ENCODE data around the gene FCRLA.

The FCRLA gene

DNA sequence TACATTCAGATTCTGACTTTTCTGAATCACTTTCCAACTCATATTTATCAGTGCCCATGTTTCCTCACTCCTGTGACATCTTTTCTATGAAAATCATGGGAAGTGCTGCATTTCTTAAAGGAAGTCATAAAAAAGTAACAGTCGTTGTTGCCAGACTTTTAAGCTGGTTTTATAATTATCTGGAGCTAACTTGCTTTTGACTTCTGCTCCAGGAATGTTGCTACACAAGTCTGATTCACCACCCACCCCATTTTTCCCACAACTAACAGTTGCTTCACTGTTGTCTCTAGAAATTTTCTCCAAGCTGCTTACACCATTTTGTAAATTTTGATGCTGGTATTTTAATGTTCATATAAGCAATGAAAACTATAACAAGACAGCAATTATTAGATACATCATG lies 26.5 kb downstream of the FCRLA start:
- peak; percentile 94 for DNase-seq (ENCODE audit: low read depth)

DNA sequence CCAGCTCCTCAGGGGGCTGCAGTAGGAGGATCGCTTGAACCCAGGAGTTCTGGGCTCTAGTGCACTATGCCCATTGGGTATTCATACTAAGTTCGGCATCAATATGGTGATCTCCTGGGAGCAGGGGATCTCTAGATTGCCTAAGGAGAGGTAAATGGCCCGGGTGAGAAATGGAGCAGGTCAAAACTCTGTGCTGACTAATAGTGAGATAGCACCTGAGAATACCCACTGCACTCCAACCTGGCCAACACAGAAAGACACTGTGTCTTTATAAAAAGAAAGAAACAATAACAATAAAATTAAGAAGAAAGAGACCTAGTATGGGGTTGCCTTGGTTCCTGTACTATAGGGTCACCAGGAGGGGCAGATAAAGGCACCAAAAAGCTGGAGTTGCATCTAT lies 28.8 kb downstream of the FCRLA start:
- no peak for DNase-seq (ENCODE audit: low read depth)

GRCh38 chr1:161736335-161736969 lies 29.4 kb downstream of the FCRLA start:
- DNase-seq (ENCODE audit: low read depth) = no peak

DNA sequence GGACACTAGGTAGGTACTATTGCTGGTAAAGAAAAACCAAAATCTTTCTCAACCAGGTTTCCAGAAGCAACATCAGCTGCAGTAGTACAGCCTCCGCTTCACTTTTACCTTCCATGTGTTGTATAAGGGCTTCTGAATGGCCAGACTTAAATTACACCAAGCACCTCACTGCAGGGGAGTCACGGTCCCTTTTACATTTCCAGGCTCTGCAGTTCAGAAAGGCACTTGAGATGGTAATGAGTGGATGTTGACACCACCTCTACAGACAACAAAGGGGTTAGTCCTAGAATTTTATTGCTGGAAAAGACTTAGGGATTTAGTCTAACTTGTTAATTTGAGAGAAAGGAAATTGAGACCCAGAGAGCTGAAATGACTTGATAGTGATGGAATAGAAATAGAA lies 30.6 kb downstream of the FCRLA start:
- DNase-seq (ENCODE audit: low read depth) = no peak

DNA sequence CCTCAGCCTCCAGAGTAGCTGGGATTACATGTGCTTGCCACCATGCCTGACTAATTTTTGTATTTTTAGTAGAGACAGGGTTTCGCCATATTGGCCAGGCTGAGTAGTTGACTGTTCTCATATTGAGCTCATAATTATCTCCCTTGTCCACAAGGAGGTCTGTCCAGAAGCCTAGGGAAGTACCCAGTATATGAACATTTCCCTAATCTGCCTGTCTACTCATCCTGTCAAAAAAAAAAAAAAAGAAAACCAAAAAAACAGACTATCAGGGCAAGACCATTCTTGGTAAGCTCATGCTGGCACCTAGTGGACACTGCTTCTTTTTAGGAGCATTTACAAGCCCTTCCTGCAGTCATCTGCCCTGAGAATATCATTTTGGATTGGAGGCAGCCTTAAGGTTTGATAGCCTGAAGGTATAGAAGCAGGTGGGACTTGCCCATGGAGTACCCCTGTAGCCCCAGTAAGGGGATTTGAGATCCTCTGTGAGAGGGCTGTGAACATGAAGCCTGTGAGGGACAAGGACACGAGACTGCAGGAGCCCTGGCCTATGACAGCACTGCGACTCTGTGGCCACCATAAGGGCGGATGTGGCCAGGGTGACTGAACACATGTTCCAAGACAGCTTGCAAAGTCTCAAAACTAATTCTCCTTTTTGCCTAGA lies 31.7 kb downstream of the FCRLA start:
- peak; percentile 37 for DNase-seq (ENCODE audit: low read depth)

- no peak for DNase-seq (ENCODE audit: low read depth)
Measured at GRCh38 chr1:161739865-161740566, 33.0 kb downstream of the FCRLA start.

DNA sequence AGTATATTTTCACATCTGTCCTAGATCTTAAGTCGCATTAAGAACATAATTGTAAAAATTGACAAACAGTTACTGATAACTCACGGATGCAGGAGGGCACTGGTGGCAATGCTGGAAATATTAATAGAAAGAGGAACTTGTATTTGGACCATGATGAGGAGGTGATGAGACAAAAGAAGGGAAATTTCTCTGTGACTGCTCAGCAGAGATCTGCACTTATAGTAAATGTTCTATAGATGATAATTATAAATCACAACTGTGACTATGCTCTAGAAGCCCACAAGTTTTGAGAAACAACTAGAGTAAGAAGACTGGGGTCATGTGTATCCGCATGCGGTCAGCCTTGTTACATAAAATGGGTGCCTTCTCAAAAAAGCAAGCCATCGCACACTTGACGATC lies 33.9 kb downstream of the FCRLA start:
- DNase-seq (ENCODE audit: low read depth) = no peak

GRCh38 chr1:161743231-161743630 lies 36.2 kb downstream of the FCRLA start:
- DNase-seq (ENCODE audit: low read depth) = no peak

GRCh38 chr1:161747801-161748200 lies 40.8 kb downstream of the FCRLA start:
- DNase-seq (ENCODE audit: low read depth) = no peak

GRCh38 chr1:161749509-161750407 lies 42.7 kb downstream of the FCRLA start, which contains the start of gene DUSP12:
Gene DUSP12, plus strand, starts transcription at chr1:161749786. Its CDS starts 16 bp downstream, at chr1:161749802.
- DNase-seq (ENCODE audit: low read depth) = peak; percentile 77

DNA sequence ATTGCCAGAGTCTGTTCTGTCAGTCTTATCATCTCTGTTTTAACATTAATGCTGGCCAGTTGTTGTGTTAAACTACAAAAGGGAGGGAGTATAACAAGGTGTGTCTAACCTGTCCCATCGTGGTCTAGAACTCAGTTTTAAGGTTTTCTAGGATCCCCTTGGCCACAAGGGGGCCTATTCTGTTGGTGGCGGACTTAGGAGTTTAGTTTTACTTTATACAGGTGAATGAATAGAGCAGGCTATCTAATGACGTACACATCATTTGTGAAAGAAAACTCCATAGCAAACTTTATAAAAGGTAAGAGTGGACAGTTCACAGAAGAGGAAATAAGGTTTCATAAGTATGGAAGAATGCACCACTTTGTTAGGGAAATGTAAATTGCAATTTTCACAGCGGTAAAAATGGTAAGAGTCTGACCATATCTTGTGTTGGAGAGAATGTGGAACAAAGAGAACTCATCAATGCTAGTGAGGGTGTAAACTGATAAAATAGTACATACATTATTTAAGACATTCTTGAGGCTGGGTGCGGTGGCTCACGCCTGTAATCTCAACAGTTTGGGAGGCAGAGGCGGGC lies 56.6 kb downstream of the FCRLA start:
- DNase-seq (ENCODE audit: low read depth) = no peak

All from GM04503 (cell line).